HEK293T (cell line): Measurements from ENCODE around the gene CFAP410.

Source experiments
- ARNT ChIP-seq: fragments of 450-650 bp; IDR thresholded peaks from 2 replicates; pipeline ENCODE4 v1.6.1; 2017; ENCODE audit warnings: mild to moderate bottlenecking
- BHLHE40 ChIP-seq: fragments of 450-650 bp; IDR thresholded peaks from 2 replicates; pipeline ENCODE4 v1.6.1; 2016; ENCODE audit warnings: mild to moderate bottlenecking, moderate library complexity, borderline replicate concordance
- ELF4 ChIP-seq: fragments of 450-650 bp; IDR thresholded peaks from 2 replicates; pipeline ENCODE4 v1.6.1; 2017; ENCODE audit warnings: antibody characterized with exemption
- FOXA1 ChIP-seq: fragments of 450-650 bp; IDR thresholded peaks from 2 replicates; pipeline ENCODE4 v1.6.1; 2016; ENCODE audit warnings: mild to moderate bottlenecking
- L3MBTL2 ChIP-seq: fragments of 450-650 bp; conservative IDR thresholded peaks from 2 replicates; pipeline ENCODE4 v1.6.1; 2016; ENCODE audit warnings: mild to moderate bottlenecking
- NFRKB ChIP-seq: fragments of 450-650 bp; IDR thresholded peaks from 2 replicates; pipeline ENCODE4 v1.6.1; 2016; ENCODE audit warnings: mild to moderate bottlenecking, moderate library complexity
- SP1 ChIP-seq: fragments of 450-650 bp; IDR thresholded peaks from 2 replicates; pipeline ENCODE4 v1.6.1; 2017
- SUZ12 ChIP-seq: fragments of 450-650 bp; IDR thresholded peaks from 2 replicates; pipeline ENCODE4 v1.6.1; 2016; ENCODE audit warnings: mild to moderate bottlenecking

GRCh38 chr21:44317241-44317782, 21.9 kb downstream of the CFAP410 start:
- TF ChIP-seq NFRKB (no peak), ARNT (no peak), FOXA1 (no peak), L3MBTL2 (no peak), BHLHE40 (no peak), ELF4 (no peak), SP1 (no peak), SUZ12 (no peak)
